GM23338 (cell line): Measurements from ENCODE around the gene IER5L. TPM values are rescaled to one million over a fixed set of nuclear protein-coding genes. Genes with fewer than 3 reads are reported as not detected.

Experiments used
- ATAC-seq: fragments of 200-7000 bp; cut with Tn5 transposase; 3 replicates; pipeline ENCODE4 v1.9.1; 2020
- DNase-seq: peaks from one replicate; pipeline ENCODE4 v3.0.0-alpha.2; 2015; ENCODE audit warnings: low spot score
- H2AFZ ChIP-seq: fragments of 200-600 bp; sonication (generic); 2 replicates; pipeline ENCODE4 v1.8.0; 2016; ENCODE audit warnings: antibody characterized with exemption, mild to moderate bottlenecking, moderate library complexity
- H3F3A ChIP-seq: fragments of 200-600 bp; sonication (generic); replicated peaks from 2 replicates; pipeline ENCODE4 v1.8.0; 2017; ENCODE audit warnings: antibody characterized with exemption, mixed run types, low read depth
- H3K27ac ChIP-seq: fragments of 200-600 bp; sonication (generic); 2 replicates; pipeline ENCODE4 v1.6.1; 2016; ENCODE audit warnings: low read depth
- H3K27me3 ChIP-seq: fragments of 200-600 bp; sonication (generic); 2 replicates; pipeline ENCODE4 v1.8.0; 2016; ENCODE audit warnings: mild to moderate bottlenecking, mixed run types, moderate library complexity; ENCODE audit not compliant: insufficient read depth
- H3K36me3 ChIP-seq: fragments of 200-600 bp; sonication (generic); 2 replicates; pipeline ENCODE4 v1.8.0; 2016; ENCODE audit warnings: mild to moderate bottlenecking; ENCODE audit not compliant: insufficient read depth
- H3K4me1 ChIP-seq: fragments of 200-600 bp; sonication (generic); 2 replicates; pipeline ENCODE4 v1.8.0; 2016; ENCODE audit warnings: mild to moderate bottlenecking, moderate library complexity; ENCODE audit not compliant: insufficient read depth
- H3K4me2 ChIP-seq: fragments of 200-600 bp; sonication (generic); 2 replicates; pipeline ENCODE4 v1.7.1; 2017; ENCODE audit warnings: mixed run types
- H3K4me3 ChIP-seq: fragments of 200-600 bp; sonication (generic); 2 replicates; pipeline ENCODE4 v1.6.1; 2016; ENCODE audit warnings: mixed run types
- H3K79me2 ChIP-seq: fragments of 200-600 bp; sonication (generic); replicated peaks from 2 replicates; pipeline ENCODE4 v1.8.0; 2017; ENCODE audit warnings: mild to moderate bottlenecking; ENCODE audit not compliant: insufficient read depth
- H3K9me2 ChIP-seq: fragments of 200-600 bp; sonication (generic); 2 replicates; pipeline ENCODE4 v1.8.0; 2017; ENCODE audit not compliant: insufficient read depth
- H4K20me1 ChIP-seq: fragments of 200-600 bp; sonication (generic); replicated peaks from 2 replicates; pipeline ENCODE4 v1.8.0; 2017; ENCODE audit warnings: mild to moderate bottlenecking; ENCODE audit not compliant: insufficient read depth
- H3K27ac Mint-ChIP-seq: 2 replicates; pipeline ENCODE4 v1.8.0; 2020; ENCODE audit warnings: inconsistent platforms, mild to moderate bottlenecking, moderate library complexity, mixed read lengths
- H3K27me3 Mint-ChIP-seq: 3 replicates; pipeline ENCODE4 v1.8.0; 2022; ENCODE audit warnings: low read depth, mild to moderate bottlenecking, moderate library complexity, mixed read lengths, inconsistent platforms; ENCODE audit not compliant: insufficient read depth, poor library complexity
- H3K36me3 Mint-ChIP-seq: 3 replicates; pipeline ENCODE4 v1.8.0; 2021; ENCODE audit warnings: low read depth, mild to moderate bottlenecking, inconsistent platforms, moderate library complexity, mixed read lengths
- H3K4me1 Mint-ChIP-seq: 3 replicates; pipeline ENCODE4 v1.8.0; 2020; ENCODE audit warnings: mild to moderate bottlenecking, inconsistent platforms, mixed read lengths
- H3K4me3 Mint-ChIP-seq: 3 replicates; pipeline ENCODE4 v1.8.0; 2021; ENCODE audit warnings: moderate library complexity, mild to moderate bottlenecking, inconsistent platforms, mixed read lengths
- H3K9me3 Mint-ChIP-seq: 3 replicates; pipeline ENCODE4 v1.8.0; 2020; ENCODE audit warnings: moderate library complexity, mild to moderate bottlenecking, inconsistent platforms, mixed read lengths
- CREB1 ChIP-seq: fragments of 250-450 bp; sonication (Bioruptor Pico); IDR thresholded peaks from 2 replicates; pipeline ENCODE4 v1.5.0; 2020; ENCODE audit warnings: low read depth, mild to moderate bottlenecking, moderate library complexity
- CTCF ChIP-seq, 2 experiments: fragments of 200-600 bp in 1 of 2; sonication (generic) in 1 of 2; conservative IDR thresholded peaks; 2 replicates each; pipeline versions ENCODE4 v1.5.1 to v1.6.1; 2016 to 2017; ENCODE audit warnings: antibody characterized with exemption in 2 of 2, low read depth in 2 of 2, mild to moderate bottlenecking in 2 of 2, moderate library complexity in 1 of 2
- ETS1 ChIP-seq: IDR thresholded peaks from 2 replicates; pipeline ENCODE4 v1.6.1; 2016; ENCODE audit warnings: antibody characterized with exemption
- EZH2 ChIP-seq: fragments of 200-600 bp; sonication (generic); IDR thresholded peaks from one replicate; pipeline ENCODE4 v1.8.0; 2017; ENCODE audit warnings: antibody characterized with exemption, mild to moderate bottlenecking, low read depth; ENCODE audit not compliant: unreplicated experiment
- EZH2phosphoT487 ChIP-seq: fragments of 200-600 bp; sonication (generic); IDR thresholded peaks from one replicate; pipeline ENCODE4 v1.8.1; 2018; ENCODE audit warnings: antibody characterized with exemption; ENCODE audit not compliant: unreplicated experiment
- JUNB ChIP-seq: IDR thresholded peaks from one replicate; pipeline ENCODE4 v1.6.1; 2016; ENCODE audit warnings: antibody characterized with exemption; ENCODE audit not compliant: unreplicated experiment
- NANOG ChIP-seq: IDR thresholded peaks from 2 replicates; pipeline ENCODE4 v1.6.1; 2016; ENCODE audit warnings: antibody characterized with exemption, borderline replicate concordance
- POLR2AphosphoS5 ChIP-seq: IDR thresholded peaks from 2 replicates; pipeline ENCODE4 v1.6.1; 2016; ENCODE audit warnings: antibody characterized with exemption, low read depth
- STAT1 ChIP-seq: IDR thresholded peaks from one replicate; pipeline ENCODE4 v1.6.1; 2016; ENCODE audit warnings: antibody characterized with exemption; ENCODE audit not compliant: unreplicated experiment
- ZNF114 ChIP-seq: fragments of 250-450 bp; sonication (Bioruptor Pico); IDR thresholded peaks from 2 replicates; pipeline ENCODE4 v1.5.0; 2020; ENCODE audit warnings: mild to moderate bottlenecking, moderate library complexity
- ZNF331 ChIP-seq: fragments of 250-450 bp; sonication (Bioruptor Pico); IDR thresholded peaks from 2 replicates; pipeline ENCODE4 v1.5.0; 2020; ENCODE audit warnings: low read depth, mild to moderate bottlenecking, moderate library complexity
- polyA plus RNA-seq: library from polyadenylated mRNA; unstranded; fragments of >200 nt; fragmentation: Nextera tagmentation; extraction: Ambion mirVana; gene quantifications from 2 replicates; pipeline ENCODE4 v1.2.1, GENCODE V29; 2016
- total RNA-seq: library from RNA; depleted of rRNA; stranded (reverse); fragments of >200 nt; shearing (Covaris generic); gene quantifications from 2 replicates; pipeline ENCODE4 v1.2.3, GENCODE V29; 2014
- TF ChIP-seq, protein P1 (sequence below): IDR thresholded peaks from one replicate; pipeline ENCODE4 v1.6.1; 2018; ENCODE audit warnings: antibody characterized with exemption; ENCODE audit not compliant: unreplicated experiment
- TF ChIP-seq, protein P2 (sequence below): fragments of 250-450 bp; sonication (Bioruptor Pico); IDR thresholded peaks from 2 replicates; pipeline ENCODE4 v1.5.0; 2020; ENCODE audit warnings: mild to moderate bottlenecking, moderate library complexity

IER5L gene
- total and polyA plus RNA-seq, 2 experiments from 2014 or later = 0.19 to 0.90 TPM

- no peak overlapping the region for H3K4me2 ChIP-seq
- H3K4me1 Mint-ChIP-seq = peaks cover 25% of the 10 kb centered on the region
- no peaks in the 10 kb centered on the region for H3K9me3 Mint-ChIP-seq
- no peak overlapping the region for H2AFZ ChIP-seq
- no peaks in the 10 kb centered on the region for H3K36me3 ChIP-seq
- no peak for TF ChIP-seq ZNF331 (CRISPR knock-in tag)
- TF ChIP-seq ETS1 = no peak
- TF ChIP-seq ZNF114 (CRISPR knock-in tag) = no peak
- TF ChIP-seq, protein P1, sequence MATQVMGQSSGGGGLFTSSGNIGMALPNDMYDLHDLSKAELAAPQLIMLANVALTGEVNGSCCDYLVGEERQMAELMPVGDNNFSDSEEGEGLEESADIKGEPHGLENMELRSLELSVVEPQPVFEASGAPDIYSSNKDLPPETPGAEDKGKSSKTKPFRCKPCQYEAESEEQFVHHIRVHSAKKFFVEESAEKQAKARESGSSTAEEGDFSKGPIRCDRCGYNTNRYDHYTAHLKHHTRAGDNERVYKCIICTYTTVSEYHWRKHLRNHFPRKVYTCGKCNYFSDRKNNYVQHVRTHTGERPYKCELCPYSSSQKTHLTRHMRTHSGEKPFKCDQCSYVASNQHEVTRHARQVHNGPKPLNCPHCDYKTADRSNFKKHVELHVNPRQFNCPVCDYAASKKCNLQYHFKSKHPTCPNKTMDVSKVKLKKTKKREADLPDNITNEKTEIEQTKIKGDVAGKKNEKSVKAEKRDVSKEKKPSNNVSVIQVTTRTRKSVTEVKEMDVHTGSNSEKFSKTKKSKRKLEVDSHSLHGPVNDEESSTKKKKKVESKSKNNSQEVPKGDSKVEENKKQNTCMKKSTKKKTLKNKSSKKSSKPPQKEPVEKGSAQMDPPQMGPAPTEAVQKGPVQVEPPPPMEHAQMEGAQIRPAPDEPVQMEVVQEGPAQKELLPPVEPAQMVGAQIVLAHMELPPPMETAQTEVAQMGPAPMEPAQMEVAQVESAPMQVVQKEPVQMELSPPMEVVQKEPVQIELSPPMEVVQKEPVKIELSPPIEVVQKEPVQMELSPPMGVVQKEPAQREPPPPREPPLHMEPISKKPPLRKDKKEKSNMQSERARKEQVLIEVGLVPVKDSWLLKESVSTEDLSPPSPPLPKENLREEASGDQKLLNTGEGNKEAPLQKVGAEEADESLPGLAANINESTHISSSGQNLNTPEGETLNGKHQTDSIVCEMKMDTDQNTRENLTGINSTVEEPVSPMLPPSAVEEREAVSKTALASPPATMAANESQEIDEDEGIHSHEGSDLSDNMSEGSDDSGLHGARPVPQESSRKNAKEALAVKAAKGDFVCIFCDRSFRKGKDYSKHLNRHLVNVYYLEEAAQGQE = no peak
- no peak for TF ChIP-seq EZH2phosphoT487
- TF ChIP-seq, protein P2, sequence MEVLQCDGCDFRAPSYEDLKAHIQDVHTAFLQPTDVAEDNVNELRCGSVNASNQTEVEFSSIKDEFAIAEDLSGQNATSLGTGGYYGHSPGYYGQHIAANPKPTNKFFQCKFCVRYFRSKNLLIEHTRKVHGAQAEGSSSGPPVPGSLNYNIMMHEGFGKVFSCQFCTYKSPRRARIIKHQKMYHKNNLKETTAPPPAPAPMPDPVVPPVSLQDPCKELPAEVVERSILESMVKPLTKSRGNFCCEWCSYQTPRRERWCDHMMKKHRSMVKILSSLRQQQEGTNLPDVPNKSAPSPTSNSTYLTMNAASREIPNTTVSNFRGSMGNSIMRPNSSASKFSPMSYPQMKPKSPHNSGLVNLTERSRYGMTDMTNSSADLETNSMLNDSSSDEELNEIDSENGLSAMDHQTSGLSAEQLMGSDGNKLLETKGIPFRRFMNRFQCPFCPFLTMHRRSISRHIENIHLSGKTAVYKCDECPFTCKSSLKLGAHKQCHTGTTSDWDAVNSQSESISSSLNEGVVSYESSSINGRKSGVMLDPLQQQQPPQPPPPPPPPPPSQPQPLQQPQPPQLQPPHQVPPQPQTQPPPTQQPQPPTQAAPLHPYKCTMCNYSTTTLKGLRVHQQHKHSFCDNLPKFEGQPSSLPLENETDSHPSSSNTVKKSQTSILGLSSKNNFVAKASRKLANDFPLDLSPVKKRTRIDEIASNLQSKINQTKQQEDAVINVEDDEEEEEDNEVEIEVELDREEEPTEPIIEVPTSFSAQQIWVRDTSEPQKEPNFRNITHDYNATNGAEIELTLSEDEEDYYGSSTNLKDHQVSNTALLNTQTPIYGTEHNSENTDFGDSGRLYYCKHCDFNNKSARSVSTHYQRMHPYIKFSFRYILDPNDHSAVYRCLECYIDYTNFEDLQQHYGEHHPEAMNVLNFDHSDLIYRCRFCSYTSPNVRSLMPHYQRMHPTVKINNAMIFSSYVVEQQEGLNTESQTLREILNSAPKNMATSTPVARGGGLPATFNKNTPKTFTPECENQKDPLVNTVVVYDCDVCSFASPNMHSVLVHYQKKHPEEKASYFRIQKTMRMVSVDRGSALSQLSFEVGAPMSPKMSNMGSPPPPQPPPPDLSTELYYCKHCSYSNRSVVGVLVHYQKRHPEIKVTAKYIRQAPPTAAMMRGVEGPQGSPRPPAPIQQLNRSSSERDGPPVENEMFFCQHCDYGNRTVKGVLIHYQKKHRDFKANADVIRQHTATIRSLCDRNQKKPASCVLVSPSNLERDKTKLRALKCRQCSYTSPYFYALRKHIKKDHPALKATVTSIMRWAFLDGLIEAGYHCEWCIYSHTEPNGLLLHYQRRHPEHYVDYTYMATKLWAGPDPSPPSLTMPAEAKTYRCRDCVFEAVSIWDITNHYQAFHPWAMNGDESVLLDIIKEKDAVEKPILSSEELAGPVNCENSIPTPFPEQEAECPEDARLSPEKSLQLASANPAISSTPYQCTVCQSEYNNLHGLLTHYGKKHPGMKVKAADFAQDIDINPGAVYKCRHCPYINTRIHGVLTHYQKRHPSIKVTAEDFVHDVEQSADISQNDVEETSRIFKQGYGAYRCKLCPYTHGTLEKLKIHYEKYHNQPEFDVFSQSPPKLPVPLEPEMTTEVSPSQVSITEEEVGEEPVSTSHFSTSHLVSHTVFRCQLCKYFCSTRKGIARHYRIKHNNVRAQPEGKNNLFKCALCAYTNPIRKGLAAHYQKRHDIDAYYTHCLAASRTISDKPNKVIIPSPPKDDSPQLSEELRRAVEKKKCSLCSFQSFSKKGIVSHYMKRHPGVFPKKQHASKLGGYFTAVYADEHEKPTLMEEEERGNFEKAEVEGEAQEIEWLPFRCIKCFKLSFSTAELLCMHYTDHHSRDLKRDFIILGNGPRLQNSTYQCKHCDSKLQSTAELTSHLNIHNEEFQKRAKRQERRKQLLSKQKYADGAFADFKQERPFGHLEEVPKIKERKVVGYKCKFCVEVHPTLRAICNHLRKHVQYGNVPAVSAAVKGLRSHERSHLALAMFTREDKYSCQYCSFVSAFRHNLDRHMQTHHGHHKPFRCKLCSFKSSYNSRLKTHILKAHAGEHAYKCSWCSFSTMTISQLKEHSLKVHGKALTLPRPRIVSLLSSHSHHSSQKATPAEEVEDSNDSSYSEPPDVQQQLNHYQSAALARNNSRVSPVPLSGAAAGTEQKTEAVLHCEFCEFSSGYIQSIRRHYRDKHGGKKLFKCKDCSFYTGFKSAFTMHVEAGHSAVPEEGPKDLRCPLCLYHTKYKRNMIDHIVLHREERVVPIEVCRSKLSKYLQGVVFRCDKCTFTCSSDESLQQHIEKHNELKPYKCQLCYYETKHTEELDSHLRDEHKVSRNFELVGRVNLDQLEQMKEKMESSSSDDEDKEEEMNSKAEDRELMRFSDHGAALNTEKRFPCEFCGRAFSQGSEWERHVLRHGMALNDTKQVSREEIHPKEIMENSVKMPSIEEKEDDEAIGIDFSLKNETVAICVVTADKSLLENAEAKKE (CRISPR knock-in tag) = no peak
- TF ChIP-seq STAT1 = no peak
- TF ChIP-seq JUNB = no peak
- TF ChIP-seq CREB1 = no peak
- TF ChIP-seq CTCF (conservative IDR thresholded peaks at IDR 0.05; ENCODE audit: low read depth in 2 of 2) = no peak
- TF ChIP-seq NANOG = no peak
- TF ChIP-seq POLR2AphosphoS5 = no peak
- no peak for TF ChIP-seq EZH2
- no peaks in the 10 kb centered on the region for H3K27me3 ChIP-seq
- no peaks in the 10 kb centered on the region for H3K9me2 ChIP-seq
- H3K4me1 ChIP-seq = peaks cover 15% of the 10 kb centered on the region
- H3K79me2 ChIP-seq = 0 out of 2 replicates have a peak, but pooled peaks cover 2% of the 10 kb centered on the region
- no peak overlapping the region for H3K27ac ChIP-seq
- H3K4me3 ChIP-seq = no peak overlapping the region
- H3K36me3 Mint-ChIP-seq = peaks cover 9% of the 10 kb centered on the region; the same call in 2 of the 3 replicates
- H3K27ac Mint-ChIP-seq = no peak overlapping the region
- H4K20me1 ChIP-seq = no peaks in the 10 kb centered on the region; the same call in 1 of the 2 replicates
- H3F3A ChIP-seq = no peaks in the 10 kb centered on the region
- ATAC-seq (no peak), DNase-seq (no peak)
- H3K4me3 Mint-ChIP-seq = no peak overlapping the region
- H3K27me3 Mint-ChIP-seq = peaks cover 26% of the 10 kb centered on the region
These were observed 40.2 kb upstream of the IER5L start for GRCh38 chr9:129218272-129218625.
